GM12865 (cell line): ENCODE measurements around the gene GALNT2.

ENCODE experiments used
- DNase-seq: peaks from one replicate; pipeline ENCODE4 v3.0.0; 2010; ENCODE audit warnings: low read depth
- H3K4me3 ChIP-seq: 2 replicates; pipeline ENCODE4 v1.5.1; 2011; ENCODE audit warnings: mild to moderate bottlenecking, low read depth, low read length, control low read depth
- CTCF ChIP-seq: IDR thresholded peaks from 2 replicates; pipeline ENCODE4 v1.5.1; 2011; ENCODE audit warnings: low read length, control low read depth, low read depth, inconsistent platforms; ENCODE audit not compliant: insufficient read depth; ENCODE audit errors: missing control alignments

Gene GALNT2

GRCh38 chr1:230139741-230140140 is 72.7 kb downstream of the GALNT2 start:
- DNase-seq: no peak
- H3K4me3 ChIP-seq: no peak overlapping the region
- TF ChIP-seq CTCF: no peak

GRCh38 chr1:230140221-230141020 is 73.4 kb downstream of the GALNT2 start:
- DNase-seq: no peak
- TF ChIP-seq CTCF: no peak
- no peak overlapping the region for H3K4me3 ChIP-seq

- DNase-seq: no peak
- H3K4me3 ChIP-seq: no peak overlapping the region
- no peak for TF ChIP-seq CTCF
These were observed 74.1 kb downstream of the GALNT2 start for GRCh38 chr1:230141021-230141648.

- TF ChIP-seq CTCF: no peak
- no peak for DNase-seq
- no peak overlapping the region for H3K4me3 ChIP-seq
These were observed 75.0 kb downstream of the GALNT2 start for GRCh38 chr1:230141797-230142607.

- TF ChIP-seq CTCF: no peak
- no peak overlapping the region for H3K4me3 ChIP-seq
- DNase-seq: no peak
These were observed 75.7 kb downstream of the GALNT2 start for GRCh38 chr1:230142608-230143210.

GRCh38 chr1:230143534-230143933 is 76.5 kb downstream of the GALNT2 start:
- no peak for TF ChIP-seq CTCF
- H3K4me3 ChIP-seq: no peak overlapping the region
- no peak for DNase-seq
